ENCODE results near the gene CASP9. TPM values are rescaled to one million over a fixed set of nuclear protein-coding genes. Genes with fewer than 3 reads are reported as not detected.
"Not testable (repeated sequence)": the region's sequence is repeated elsewhere in the genome, so short reads cannot be mapped to it uniquely, and the experiment has no call there.

CASP9 gene
- total and polyA plus RNA-seq, 2 of the 13 experiments (the other 11 are each of a cell fraction or from before 2014, with no cell fraction given): 8.5 to 11.5 TPM

GRCh38 chr1:15463064-15463800 is 60.8 kb downstream of the CASP9 start:
- H3K9me3 ChIP-seq (ENCODE audit: low read length); BruUV-seq (replicated peaks); H3K9ac ChIP-seq (ENCODE audit: insufficient read depth, low read depth, low read length); H2AFZ ChIP-seq (ENCODE audit: low read length); intact Hi-C loops (cut with micrococcal nuclease; ENCODE audit: unreplicated experiment); H3K36me3 ChIP-seq (replicated peaks in 1 of 2; ENCODE audit: control insufficient read depth in 1 of 2, insufficient read depth in 2 of 2, low read length in 2 of 2); FAIRE-seq; H3K27ac ChIP-seq (ENCODE audit: extremely low read length, insufficient read depth, low read length); POLR2A ChIA-PET; DNase-seq (ENCODE audit: low spot score); H3K79me2 ChIP-seq (ENCODE audit: insufficient read depth, low read length); in situ Hi-C loops (cut with HindIII; ENCODE audit: extremely low pct_ligation_motif_present, low pct_unique_long_range_greater_than_20kb); CTCF ChIA-PET (ENCODE audit: low intra/inter-chr PET ratio, low total read pairs); H3K27me3 ChIP-seq (ENCODE audit: control insufficient read depth in 1 of 2, insufficient read depth in 2 of 2, low read length in 2 of 2); H4K20me1 ChIP-seq (ENCODE audit: insufficient read depth, low read length); TF ChIP-seq CREB1 (CRISPR knock-in tag; IDR thresholded peaks at IDR 0.05): not testable (repeated sequence)
- peak overlapping the region; percentile 16; the same call in 1 of the 2 replicates for H3K4me2 ChIP-seq (ENCODE audit: low read depth, low read length)
- peaks cover 21% of the 10 kb centered on the region for H3K4me1 ChIP-seq (ENCODE audit: insufficient read depth, low read length)
- WGBS (ENCODE audit: low lambda C conversion rate): 0% methylated on average over 4 of the region's 15 CpGs
- peak; percentile 72 for ATAC-seq
- peak overlapping the region in 1 of 3 experiments; percentile 4; a peak in 1 of 6 replicates for H3K4me3 ChIP-seq (replicated peaks in 1 of 3; ENCODE audit: insufficient read depth in 1 of 3, low read depth in 2 of 3, low read length in 3 of 3)
- TF ChIP-seq CREB1 (IDR thresholded peaks at IDR 0.05): peak; percentile 80

- WGBS (ENCODE audit: low lambda C conversion rate): 68% methylated on average over 9 of the region's 9 CpGs
- H2AFZ ChIP-seq (ENCODE audit: low read length): no peak overlapping the region
- H3K27ac ChIP-seq (ENCODE audit: extremely low read length, insufficient read depth, low read length): no peak overlapping the region
- no peaks in the 10 kb centered on the region for H3K9me3 ChIP-seq (ENCODE audit: low read length)
- H3K4me1 ChIP-seq (ENCODE audit: insufficient read depth, low read length): peaks cover 21% of the 10 kb centered on the region
- no peak overlapping the region for H3K9ac ChIP-seq (ENCODE audit: insufficient read depth, low read depth, low read length)
- H3K4me2 ChIP-seq (ENCODE audit: low read depth, low read length): no peak overlapping the region
- ATAC-seq: no peak
- H3K36me3 ChIP-seq (replicated peaks in 1 of 2; ENCODE audit: control insufficient read depth in 1 of 2, insufficient read depth in 2 of 2, low read length in 2 of 2): no peaks in the 10 kb centered on the region
- H4K20me1 ChIP-seq (ENCODE audit: insufficient read depth, low read length): no peaks in the 10 kb centered on the region
- no peak for FAIRE-seq
- no peak overlapping the region for H3K4me3 ChIP-seq (replicated peaks in 1 of 3; ENCODE audit: insufficient read depth in 1 of 3, low read depth in 2 of 3, low read length in 3 of 3)
- H3K27me3 ChIP-seq (ENCODE audit: control insufficient read depth in 1 of 2, insufficient read depth in 2 of 2, low read length in 2 of 2): peaks cover 0 to 1% of the 10 kb centered on the region in 2 experiments; a peak in 2 of 5 replicates
- ChIA-PET CTCF (ENCODE audit: low intra/inter-chr PET ratio, low total read pairs) (no interaction called here), POLR2A (no interaction called here)
- intact Hi-C loops (cut with micrococcal nuclease; ENCODE audit: unreplicated experiment): no loop called here
- no peak for DNase-seq (ENCODE audit: low spot score)
- BruUV-seq (replicated peaks): no TSS peak
- H3K79me2 ChIP-seq (ENCODE audit: insufficient read depth, low read length): no peaks in the 10 kb centered on the region
- in situ Hi-C loops (cut with HindIII; ENCODE audit: extremely low pct_ligation_motif_present, low pct_unique_long_range_greater_than_20kb): no loop called here
- no peak for TF ChIP-seq ZNF574 (CRISPR knock-in tag; IDR thresholded peaks at IDR 0.05)
- TF ChIP-seq STAT5B (CRISPR knock-in tag; IDR thresholded peaks at IDR 0.05): no peak
- TF ChIP-seq ZNF761 (CRISPR knock-in tag; conservative IDR thresholded peaks at IDR 0.05): no peak
- TF ChIP-seq NONO (IDR thresholded peaks at IDR 0.05): no peak
- no peak for TF ChIP-seq NONO (CRISPR knock-in tag; conservative IDR thresholded peaks at IDR 0.05)
- no peak for TF ChIP-seq SCMH1 (CRISPR knock-in tag; IDR thresholded peaks at IDR 0.05; ENCODE audit: borderline replicate concordance)
- no peak for TF ChIP-seq ZNF350 (CRISPR knock-in tag; IDR thresholded peaks at IDR 0.05; ENCODE audit: borderline replicate concordance, low read depth)
- no peak for TF ChIP-seq ZBTB37 (CRISPR knock-in tag; IDR thresholded peaks at IDR 0.05)
- TF ChIP-seq SOX5 (CRISPR knock-in tag; IDR thresholded peaks at IDR 0.05; ENCODE audit: borderline replicate concordance): no peak
- TF ChIP-seq SMYD3 (CRISPR knock-in tag; IDR thresholded peaks at IDR 0.05): no peak
- TF ChIP-seq STAG1 (CRISPR knock-in tag; IDR thresholded peaks at IDR 0.05): no peak
- no peak for TF ChIP-seq ZNF772 (CRISPR knock-in tag; IDR thresholded peaks at IDR 0.05)
- TF ChIP-seq THAP7 (CRISPR knock-in tag; IDR thresholded peaks at IDR 0.05): no peak
These were observed 63.3 kb downstream of the CASP9 start for GRCh38 chr1:15460708-15461095.

Data from HepG2 (cell line).